Measurements from ENCODE around the gene CHRM3. TPM values are rescaled to one million over a fixed set of nuclear protein-coding genes. Genes with fewer than 3 reads are reported as not detected.

The CHRM3 gene
- total RNA-seq, 1 donor from 2014 or later = 0.49 TPM

DNA sequence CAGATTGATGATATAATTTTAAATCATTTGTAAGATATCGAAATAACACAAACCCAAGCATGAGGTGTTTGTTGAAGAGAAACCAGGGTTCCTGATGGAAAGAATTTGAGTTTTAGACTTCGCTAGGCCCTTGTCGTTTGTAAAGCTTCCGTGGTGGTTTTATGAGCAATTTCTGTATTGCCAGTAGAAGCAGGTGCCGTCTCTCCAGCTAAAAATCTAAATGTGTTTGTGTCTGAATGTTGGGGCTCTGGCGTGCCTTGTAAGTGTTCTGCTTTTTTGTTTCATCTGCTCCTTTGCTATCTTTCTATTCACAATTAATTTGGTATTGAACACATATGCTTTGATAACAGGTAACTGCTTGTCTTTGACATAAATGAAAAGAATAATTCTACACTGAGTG, 27.5 kb downstream of the CHRM3 start:
- no peak for DNase-seq (ENCODE audit: low spot score)

DNA sequence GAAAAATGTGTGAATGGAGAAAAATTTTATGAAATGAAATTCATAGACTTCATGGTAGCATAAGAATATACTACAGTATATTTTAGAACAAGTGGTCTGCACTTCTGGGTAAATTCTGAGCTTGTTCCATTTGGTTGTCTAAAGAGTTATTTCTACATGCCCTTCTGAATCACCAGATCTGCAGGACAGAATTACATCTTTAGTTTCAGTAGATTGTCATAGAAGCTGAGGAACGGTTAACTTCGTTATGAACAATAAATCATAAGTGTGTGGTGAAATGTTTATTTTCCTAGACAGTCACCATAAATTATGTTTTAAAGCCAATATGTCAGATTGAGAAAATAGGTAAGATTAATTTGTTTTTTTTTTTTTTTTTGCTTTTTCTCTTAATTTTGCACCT, 30.9 kb downstream of the CHRM3 start:
- DNase-seq (ENCODE audit: low spot score) = no peak

DNA sequence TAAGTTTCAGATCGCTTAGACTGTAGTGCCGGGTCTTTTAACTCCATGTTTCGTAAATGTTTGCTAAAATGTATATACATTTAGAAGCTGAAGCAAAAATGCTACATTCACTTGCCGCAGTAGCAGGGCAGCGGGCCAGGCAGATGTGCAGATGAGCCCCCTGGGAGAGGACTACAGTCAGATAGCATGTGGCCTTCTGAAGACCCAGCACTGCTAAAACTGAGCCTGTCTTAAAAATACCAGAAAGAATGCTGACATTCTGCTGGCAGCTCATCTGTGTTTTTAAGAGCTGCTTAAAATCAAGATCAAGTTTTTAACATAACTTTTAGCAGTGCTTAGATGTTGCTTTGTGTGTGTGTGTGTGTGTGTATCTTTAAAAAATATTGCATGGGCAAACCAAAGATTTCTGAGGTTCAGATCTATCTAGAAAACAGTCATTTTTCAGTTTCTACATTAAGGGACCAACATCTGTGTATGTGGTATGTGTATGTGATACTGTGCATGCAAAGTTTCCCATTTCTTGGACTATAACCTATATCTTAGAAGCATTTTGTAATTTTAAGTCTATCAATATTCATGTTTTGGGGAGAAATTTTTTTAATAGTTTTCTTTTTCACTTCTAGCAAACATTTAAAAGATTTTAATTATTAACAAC, 31.7 kb downstream of the CHRM3 start:
- DNase-seq (ENCODE audit: low spot score) = no peak

DNA sequence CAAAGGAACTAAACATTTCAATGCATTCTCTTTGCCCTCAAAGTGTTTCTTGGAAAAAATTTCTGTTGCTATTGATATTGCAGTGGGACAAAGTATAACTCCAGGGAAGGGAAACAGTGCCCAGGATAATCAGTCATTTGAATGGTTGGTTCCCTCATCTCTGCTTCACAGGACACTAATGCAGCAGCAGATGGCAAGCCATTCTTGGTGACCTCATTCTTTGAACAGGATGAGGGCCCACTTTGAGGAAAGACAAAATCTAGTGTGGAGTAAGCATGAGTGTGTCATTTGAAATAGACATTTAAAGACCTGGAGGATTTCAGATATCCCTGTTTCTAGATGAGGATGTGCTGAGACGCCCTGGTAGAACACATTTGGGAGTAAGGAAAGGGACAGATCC, 32.3 kb downstream of the CHRM3 start:
- no peak for DNase-seq (ENCODE audit: low spot score)

DNA sequence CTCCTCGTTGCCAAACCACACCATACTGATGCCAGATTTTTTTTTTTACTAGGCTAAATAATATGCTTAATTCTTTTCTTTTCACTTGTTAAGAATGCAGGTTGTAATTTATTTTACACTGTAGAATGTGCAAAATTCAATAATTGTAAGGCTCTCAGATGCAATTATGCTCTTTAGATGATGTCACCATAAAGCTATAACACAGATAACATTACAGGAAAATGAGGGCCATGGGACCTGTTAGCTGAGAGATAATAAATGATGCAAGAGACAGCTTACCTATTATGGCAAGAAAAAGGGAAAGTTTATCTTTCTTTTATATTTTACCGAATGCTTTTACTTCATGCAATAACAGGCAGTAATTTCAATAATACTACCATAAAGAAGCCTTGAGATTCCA, 35.4 kb downstream of the CHRM3 start:
- no peak for DNase-seq (ENCODE audit: low spot score)

DNA sequence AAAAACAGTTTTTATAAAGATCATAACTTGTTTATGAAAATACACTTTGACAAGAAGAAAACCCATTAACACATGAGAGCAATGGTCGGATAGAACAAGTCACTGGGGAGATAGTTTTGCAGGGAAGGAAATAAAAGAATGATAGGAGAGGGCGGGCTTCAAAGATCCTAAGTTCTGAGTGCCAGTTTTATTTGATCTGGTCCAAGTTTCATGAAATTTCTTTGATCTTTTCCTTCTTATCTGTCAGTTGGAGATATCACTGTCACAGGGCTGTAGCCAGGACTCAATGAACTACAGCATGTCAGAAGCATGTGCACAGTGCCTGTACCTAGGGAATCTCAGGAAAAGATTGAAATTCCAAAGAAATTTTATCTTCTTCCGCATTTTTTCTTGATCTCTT, 36.5 kb downstream of the CHRM3 start:
- DNase-seq (ENCODE audit: low spot score) = no peak

DNA sequence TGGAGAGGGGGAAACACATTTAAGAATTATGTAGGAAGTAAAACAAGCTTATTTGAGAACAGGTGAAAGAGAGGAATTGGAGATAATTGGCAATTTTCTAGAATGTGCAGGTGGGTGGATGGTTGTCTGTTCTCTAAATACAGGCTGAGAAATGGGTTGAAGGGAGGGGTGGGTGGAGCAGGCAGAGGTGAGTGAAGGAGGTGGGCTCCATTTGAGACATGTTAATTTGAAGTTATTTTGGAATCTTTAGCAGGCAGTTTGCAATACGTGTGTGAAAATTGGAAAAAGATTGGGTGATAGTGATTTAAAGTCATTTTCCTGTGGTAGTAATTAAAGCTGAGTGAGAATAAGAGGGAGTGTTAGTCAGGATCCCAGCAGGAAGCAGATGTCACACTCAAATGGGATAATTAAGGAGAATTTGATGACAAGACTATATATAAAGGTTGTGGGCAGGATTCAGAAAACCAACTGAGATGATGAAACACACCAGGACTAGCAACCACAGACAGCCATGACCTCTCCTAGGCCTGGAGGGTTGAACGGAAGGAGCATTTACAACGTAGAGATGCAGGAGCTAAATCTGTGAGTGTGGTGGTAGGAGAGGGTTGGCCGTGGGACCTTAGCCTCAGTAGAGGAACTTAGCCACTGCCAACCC, 40.6 kb downstream of the CHRM3 start:
- no peak for DNase-seq (ENCODE audit: low spot score)

DNA sequence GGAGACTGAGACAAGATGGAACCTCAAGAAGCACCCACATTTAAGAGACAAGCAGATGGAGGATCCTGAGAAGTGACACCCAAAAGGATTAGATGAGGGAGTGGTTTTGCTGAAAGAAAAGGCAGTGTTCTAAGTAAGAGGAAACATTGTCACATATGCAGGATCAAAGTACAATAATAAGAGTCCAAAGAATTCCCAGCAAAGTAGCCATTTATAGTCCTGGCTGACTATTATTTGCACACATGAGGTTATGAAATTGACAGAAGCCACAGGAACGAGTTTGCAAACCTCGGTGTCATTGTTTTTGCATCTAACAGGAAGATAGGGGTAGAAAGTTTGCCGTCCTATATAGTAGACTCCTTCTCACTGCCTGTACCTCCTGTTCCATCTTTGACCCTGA, 41.3 kb downstream of the CHRM3 start:
- no peak for DNase-seq (ENCODE audit: low spot score)

DNA sequence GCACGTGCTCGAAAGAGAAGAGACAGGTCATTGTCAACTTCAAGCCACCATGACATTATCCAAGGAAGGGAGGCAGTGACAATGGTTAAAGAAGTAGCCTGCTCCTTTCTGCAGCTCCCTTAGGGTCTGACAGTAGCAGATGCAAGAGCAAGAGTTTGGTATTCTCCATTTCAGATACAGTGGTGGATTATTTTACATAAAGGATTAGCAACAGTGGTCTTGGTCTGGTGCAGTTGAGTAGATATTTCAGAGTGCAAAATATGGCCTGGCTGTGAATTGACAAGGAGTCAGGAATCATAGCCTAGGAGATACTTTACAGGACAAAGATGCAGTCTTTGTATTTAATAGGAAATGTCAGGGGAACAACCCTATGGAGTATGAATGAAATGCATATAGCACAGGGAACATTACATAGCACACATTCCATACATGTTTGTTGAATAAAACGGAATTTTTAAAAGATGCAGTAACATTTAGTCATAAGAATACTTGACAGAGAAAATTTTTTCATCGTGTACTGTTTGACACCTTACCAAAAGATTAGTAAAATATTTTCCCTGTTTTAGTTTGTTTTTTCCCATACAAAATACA, 41.8 kb downstream of the CHRM3 start:
- no peak for DNase-seq (ENCODE audit: low spot score)

DNA sequence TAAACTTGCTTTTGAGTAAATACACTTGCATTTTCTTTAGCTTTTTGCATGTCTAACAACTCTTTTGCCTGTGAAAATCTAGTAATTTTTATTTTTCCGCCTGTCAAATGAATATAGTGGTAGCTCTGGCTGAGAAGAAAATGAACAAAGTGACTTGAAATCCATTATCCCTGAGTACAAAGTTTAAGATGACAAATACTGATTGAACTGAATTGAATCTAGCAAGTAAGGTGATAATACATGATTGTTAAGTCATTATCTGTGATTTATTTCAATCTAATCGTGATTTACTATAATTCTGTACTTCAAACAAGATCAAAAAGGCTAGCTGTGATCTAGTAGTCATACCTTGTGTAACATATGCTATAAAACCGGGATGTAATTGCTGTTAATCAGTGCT, 42.8 kb downstream of the CHRM3 start:
- no peak for DNase-seq (ENCODE audit: low spot score)

DNA sequence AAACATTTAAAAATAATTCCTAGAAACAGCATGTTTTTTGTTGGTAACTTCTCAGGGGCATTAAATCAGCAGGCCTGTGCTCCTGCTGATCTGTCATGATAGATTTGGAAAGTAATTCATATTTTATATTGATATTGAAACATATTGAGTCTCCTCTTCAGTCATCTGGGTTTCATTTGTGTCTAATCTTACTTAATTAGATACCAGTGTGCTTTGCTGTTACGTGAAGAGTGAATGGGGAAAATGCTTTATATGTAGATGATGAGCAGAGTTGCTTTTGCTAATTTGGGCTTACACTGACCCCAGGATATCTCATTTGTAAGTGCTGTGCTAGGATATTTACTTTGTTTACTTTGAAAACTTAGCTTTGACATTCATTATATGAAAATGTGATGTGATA, 45.9 kb downstream of the CHRM3 start:
- DNase-seq (ENCODE audit: low spot score) = no peak

DNA sequence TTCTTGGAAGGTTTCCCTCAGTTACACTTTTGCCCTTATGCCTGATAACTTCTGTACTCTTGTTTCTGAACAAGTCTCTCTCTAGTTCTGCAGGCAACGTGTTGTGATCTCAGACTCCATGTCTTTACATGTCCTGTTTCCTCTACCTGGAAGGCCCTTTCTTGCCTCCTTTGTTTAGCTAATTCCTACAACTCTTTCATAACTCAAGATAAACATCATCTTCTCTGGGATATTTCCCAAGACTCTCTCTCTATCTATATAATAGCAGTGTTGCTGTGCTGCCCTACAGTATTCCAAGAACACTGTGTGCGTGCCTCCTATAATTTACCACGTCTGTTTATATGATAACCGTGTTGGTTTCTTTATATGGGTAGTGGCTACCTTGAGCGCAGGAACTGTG, 47.8 kb downstream of the CHRM3 start:
- DNase-seq (ENCODE audit: low spot score) = no peak

Data from ureter (tissue), 1 donor.